ENCODE results near the gene LIMD2.

DNA sequence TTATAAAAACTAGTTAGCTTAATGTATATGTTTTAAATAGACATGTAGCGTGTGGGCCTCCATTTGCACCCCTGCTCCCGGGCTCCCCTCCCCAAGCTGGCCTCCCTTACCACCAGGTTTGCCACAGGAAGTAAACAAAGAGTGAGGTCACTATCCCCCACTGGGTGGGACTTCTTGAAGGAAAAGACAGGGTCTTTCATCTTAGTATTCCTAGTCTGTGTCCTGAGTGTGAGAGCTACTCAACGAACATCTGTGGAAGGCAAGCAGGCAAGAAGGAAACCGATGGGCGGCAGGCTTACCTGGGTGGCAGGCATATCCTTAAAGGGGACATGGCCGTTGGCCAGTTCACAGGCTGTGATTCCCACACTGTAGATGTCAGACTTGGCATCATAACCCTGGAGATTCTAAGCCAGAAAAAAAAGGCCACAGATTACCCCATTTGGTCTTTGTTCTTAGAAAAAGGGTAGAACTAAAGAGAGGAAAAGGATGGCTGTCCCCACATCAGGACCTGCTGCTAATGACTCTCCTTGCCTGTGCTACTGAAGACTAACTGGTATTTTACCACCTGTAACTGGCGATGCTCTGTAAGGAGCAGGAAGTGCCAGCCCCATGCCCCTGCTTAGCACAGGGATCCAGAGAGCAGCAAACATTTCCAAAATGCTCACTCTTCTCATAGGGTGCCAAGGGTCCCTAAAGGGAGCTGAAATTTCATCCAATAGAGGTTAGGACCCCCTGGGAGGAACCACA, 6.6 kb upstream of the LIMD2 start:
- no peak for TF ChIP-seq EZH2 (IDR thresholded peaks at IDR 0.05)
- TF ChIP-seq POLR2AphosphoS5 (IDR thresholded peaks at IDR 0.05; ENCODE audit: borderline replicate concordance, low read depth, low read length): no peak
- no peak for TF ChIP-seq FOXP2 (optimal IDR thresholded peaks at IDR 0.05; ENCODE audit: control extremely low read depth, extremely low read length, insufficient read depth)
